H1 (cell line): Measurements from ENCODE around the gene ZW10.

Experiments used
- PHF8 ChIP-seq: fragments of 200-600 bp; sonication (generic); conservative IDR thresholded peaks from 2 replicates; pipeline ENCODE4 v1.7.1; 2012; ENCODE audit warnings: low read depth, mild to moderate bottlenecking, inconsistent platforms, low read length, moderate library complexity
- TF ChIP-seq, protein P1 (sequence below), 3 experiments: IDR thresholded peaks; 1 replicate in 2 of 3; 2 replicates in 1 of 3; pipeline versions ENCODE4 v1.5.1 to v1.6.1; 2011; ENCODE audit warnings: low read length in 3 of 3, mild to moderate bottlenecking in 3 of 3, inconsistent platforms in 2 of 3, low read depth in 1 of 3, moderate library complexity in 1 of 3; ENCODE audit not compliant: insufficient read depth in 1 of 3; ENCODE audit errors: control extremely low read depth in 1 of 3

DNA sequence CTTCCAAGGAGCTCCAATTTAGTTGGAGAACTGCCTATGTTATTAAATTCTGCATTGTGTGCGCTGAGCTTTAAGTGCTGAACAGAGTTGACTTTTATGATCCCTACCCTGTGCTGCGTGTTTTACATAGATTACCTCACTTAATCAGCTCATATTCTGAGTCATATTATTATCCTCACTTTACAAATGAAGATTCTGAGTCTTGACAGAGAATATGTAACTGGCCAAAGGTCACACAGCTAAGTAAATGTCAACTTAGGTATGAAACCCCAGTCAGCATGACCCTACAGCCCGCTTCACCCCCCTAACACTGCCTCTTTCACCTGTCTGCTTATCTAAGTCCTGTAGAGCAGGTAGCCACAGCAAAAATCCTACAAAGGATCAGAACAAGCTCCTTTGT lies 47.6 kb downstream of the ZW10 start:
- TF ChIP-seq PHF8 = no peak
- TF ChIP-seq, protein P1, sequence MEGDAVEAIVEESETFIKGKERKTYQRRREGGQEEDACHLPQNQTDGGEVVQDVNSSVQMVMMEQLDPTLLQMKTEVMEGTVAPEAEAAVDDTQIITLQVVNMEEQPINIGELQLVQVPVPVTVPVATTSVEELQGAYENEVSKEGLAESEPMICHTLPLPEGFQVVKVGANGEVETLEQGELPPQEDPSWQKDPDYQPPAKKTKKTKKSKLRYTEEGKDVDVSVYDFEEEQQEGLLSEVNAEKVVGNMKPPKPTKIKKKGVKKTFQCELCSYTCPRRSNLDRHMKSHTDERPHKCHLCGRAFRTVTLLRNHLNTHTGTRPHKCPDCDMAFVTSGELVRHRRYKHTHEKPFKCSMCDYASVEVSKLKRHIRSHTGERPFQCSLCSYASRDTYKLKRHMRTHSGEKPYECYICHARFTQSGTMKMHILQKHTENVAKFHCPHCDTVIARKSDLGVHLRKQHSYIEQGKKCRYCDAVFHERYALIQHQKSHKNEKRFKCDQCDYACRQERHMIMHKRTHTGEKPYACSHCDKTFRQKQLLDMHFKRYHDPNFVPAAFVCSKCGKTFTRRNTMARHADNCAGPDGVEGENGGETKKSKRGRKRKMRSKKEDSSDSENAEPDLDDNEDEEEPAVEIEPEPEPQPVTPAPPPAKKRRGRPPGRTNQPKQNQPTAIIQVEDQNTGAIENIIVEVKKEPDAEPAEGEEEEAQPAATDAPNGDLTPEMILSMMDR (IDR thresholded peaks at IDR 0.05; ENCODE audit: control extremely low read depth in 1 of 3, insufficient read depth in 1 of 3, low read depth in 1 of 3, low read length in 3 of 3) = no peak
